ENCODE measurements around the gene MAP2K1. TPM values are rescaled to one million over a fixed set of nuclear protein-coding genes. Genes with fewer than 3 reads are reported as not detected.

Gene MAP2K1
- total RNA-seq, 1 donor from 2014 or later: 23.6 TPM

DNA sequence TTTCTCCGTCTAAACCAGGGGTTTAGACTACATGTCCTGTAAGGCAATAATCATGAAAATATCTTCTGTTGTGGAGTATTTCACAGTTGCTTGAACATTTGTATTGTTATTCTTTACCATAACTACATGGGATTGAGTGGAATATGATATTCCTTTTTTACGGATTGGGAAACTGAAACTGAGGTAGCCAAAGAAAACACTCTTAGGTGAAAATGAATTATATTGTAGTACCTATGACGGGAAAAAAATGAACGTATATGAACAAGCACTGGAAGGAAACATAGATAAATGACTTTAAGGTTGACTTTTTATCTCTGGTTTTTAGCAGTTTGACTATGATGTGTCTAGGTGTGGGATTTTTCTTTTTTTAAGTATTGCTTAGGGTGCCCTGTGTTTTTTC lies 35.6 kb downstream of the MAP2K1 start:
- intact Hi-C loops (cut with DNase I): no loop called here
- no peak overlapping the region for H3K4me3 ChIP-seq
- no peaks in the 10 kb centered on the region for H3K36me3 ChIP-seq
- H3K4me1 ChIP-seq: peaks cover 6% of the 10 kb centered on the region
- H3K27me3 ChIP-seq: no peaks in the 10 kb centered on the region
- no peak overlapping the region for H3K27ac ChIP-seq
- DNase-seq (ENCODE audit: extremely low spot score in 2 of 2): no peak
- H3K9me3 ChIP-seq: no peaks in the 10 kb centered on the region
- TF ChIP-seq, protein P1, sequence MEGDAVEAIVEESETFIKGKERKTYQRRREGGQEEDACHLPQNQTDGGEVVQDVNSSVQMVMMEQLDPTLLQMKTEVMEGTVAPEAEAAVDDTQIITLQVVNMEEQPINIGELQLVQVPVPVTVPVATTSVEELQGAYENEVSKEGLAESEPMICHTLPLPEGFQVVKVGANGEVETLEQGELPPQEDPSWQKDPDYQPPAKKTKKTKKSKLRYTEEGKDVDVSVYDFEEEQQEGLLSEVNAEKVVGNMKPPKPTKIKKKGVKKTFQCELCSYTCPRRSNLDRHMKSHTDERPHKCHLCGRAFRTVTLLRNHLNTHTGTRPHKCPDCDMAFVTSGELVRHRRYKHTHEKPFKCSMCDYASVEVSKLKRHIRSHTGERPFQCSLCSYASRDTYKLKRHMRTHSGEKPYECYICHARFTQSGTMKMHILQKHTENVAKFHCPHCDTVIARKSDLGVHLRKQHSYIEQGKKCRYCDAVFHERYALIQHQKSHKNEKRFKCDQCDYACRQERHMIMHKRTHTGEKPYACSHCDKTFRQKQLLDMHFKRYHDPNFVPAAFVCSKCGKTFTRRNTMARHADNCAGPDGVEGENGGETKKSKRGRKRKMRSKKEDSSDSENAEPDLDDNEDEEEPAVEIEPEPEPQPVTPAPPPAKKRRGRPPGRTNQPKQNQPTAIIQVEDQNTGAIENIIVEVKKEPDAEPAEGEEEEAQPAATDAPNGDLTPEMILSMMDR (IDR thresholded peaks at IDR 0.05): no peak

DNA sequence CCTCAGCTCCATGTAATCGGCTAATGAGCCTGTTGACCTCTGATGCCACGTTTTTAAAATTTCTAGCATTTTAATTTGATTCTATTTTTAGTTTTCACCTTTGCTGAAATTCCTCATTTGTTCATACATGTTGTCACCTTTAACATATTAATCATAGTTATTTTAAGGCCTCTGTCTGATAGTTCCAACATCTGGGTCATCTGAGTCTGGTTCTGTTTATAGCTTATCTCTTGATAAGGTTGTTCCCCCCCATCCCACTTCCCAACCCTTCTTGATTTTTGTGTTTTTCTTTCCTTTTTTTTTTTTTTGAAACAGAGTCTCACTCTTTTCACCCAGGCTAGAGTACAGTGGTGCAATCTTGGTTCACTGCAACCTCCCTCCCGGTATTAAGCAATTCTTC lies 36.4 kb downstream of the MAP2K1 start:
- no peak overlapping the region for H3K4me3 ChIP-seq
- no peaks in the 10 kb centered on the region for H3K4me1 ChIP-seq
- H3K9me3 ChIP-seq: no peaks in the 10 kb centered on the region
- no peaks in the 10 kb centered on the region for H3K27me3 ChIP-seq
- DNase-seq (ENCODE audit: extremely low spot score in 2 of 2): no peak
- intact Hi-C loops (cut with DNase I): no loop called here
- H3K27ac ChIP-seq: no peak overlapping the region
- TF ChIP-seq, protein P1 (IDR thresholded peaks at IDR 0.05): no peak
- no peak for TF ChIP-seq POLR2AphosphoS5 (IDR thresholded peaks at IDR 0.05; ENCODE audit: insufficient read depth in 1 of 2, low read depth in 1 of 2)
- TF ChIP-seq POLR2A (IDR thresholded peaks at IDR 0.05): no peak
- no peaks in the 10 kb centered on the region for H3K36me3 ChIP-seq

DNA sequence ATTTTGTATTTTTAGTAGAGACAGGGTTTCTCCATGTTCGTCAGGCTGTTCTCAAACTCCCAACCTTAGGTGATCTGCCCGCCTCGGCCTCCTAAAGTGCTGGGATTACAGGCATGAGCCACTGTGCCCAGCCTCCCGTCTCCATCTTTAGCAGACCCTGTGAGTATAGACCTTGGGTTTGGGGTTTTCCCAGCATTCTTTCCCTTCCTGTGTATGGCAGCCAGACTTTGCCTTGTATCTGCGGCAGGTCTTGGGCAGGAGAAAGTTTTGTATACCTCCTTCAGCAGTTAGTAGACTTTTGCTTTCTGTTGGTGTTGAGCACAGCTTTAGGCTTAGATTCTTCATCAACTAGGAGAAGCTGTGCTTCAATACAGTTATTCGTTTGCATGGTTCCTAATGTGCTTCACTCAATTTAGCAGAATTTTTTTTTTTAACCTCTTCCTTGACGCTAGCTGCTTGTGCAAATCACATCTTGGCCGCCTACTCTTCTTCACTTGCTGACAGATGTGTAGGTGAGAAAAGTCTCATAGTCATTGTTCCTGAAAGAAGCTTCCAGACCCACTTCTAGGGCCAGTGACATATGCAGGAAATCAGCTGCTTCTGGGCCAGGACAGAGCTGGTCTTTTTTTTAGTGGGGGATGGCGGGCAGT lies 38.4 kb downstream of the MAP2K1 start:
- DNase-seq (ENCODE audit: extremely low spot score in 2 of 2): no peak
- intact Hi-C loops (cut with DNase I): no loop called here
- TF ChIP-seq, protein P1 (IDR thresholded peaks at IDR 0.05): no peak
- TF ChIP-seq POLR2AphosphoS5 (IDR thresholded peaks at IDR 0.05; ENCODE audit: insufficient read depth in 1 of 2, low read depth in 1 of 2): no peak
- no peak for TF ChIP-seq POLR2A (IDR thresholded peaks at IDR 0.05)
- no peaks in the 10 kb centered on the region for H3K27me3 ChIP-seq
- H3K36me3 ChIP-seq: no peaks in the 10 kb centered on the region
- no peaks in the 10 kb centered on the region for H3K4me1 ChIP-seq
- H3K27ac ChIP-seq: no peak overlapping the region
- H3K9me3 ChIP-seq: no peaks in the 10 kb centered on the region
- H3K4me3 ChIP-seq: no peak overlapping the region

DNA sequence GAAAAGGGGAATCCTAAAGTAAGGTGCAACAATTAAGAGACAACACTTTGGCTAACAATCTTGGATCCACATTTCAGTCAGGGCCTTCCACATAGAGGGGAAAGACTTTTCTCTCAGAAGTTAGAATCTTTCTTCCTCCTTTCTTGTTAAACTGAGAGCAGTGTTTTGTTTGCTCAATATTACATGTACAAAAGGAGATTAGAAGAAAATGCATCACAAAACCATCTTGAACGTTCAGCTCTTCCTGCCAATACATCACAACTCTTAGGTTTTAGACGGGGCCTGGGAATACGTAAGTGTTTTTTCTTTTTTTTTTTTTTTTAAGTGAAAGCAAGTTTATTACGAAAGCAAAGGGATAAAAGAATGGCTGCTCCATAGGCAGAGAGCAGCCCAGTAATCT lies 39.1 kb downstream of the MAP2K1 start:
- Histone ChIP-seq H3K9me3 (no peaks in the 10 kb centered on the region), H3K4me3 (no peak overlapping the region), H3K36me3 (no peaks in the 10 kb centered on the region), H3K4me1 (no peaks in the 10 kb centered on the region), H3K27ac (no peak overlapping the region), H3K27me3 (no peaks in the 10 kb centered on the region)
- intact Hi-C loops (cut with DNase I): no loop called here
- TF ChIP-seq POLR2AphosphoS5 (IDR thresholded peaks at IDR 0.05; ENCODE audit: insufficient read depth in 1 of 2, low read depth in 1 of 2): no peak
- TF ChIP-seq, protein P1 (IDR thresholded peaks at IDR 0.05): no peak
- no peak for TF ChIP-seq POLR2A (IDR thresholded peaks at IDR 0.05)
- no peak for DNase-seq (ENCODE audit: extremely low spot score in 2 of 2)

DNA sequence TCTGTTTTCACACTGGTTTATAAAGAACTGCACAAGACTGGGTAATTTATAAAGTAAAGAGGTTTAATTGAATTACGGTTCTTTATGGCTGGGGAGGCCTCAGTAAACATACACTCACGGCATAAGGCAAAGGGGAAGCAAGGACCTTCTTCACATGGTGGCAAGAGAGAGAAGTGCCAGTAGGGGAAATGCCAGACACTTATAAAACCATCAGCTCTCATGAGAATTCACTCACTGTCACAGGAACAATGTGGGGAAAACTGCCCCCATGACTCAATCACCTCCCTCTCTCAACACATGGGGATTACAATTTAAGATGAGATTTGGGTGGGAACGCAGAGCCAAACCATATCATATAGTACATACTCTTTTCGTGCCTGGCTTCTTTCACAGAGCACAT lies 42.4 kb downstream of the MAP2K1 start:
- TF ChIP-seq, protein P1 (IDR thresholded peaks at IDR 0.05): no peak
- TF ChIP-seq POLR2AphosphoS5 (IDR thresholded peaks at IDR 0.05; ENCODE audit: insufficient read depth in 1 of 2, low read depth in 1 of 2): no peak
- TF ChIP-seq POLR2A (IDR thresholded peaks at IDR 0.05): no peak
- Histone ChIP-seq H3K4me3 (no peak overlapping the region), H3K4me1 (no peaks in the 10 kb centered on the region), H3K27ac (no peak overlapping the region), H3K9me3 (no peaks in the 10 kb centered on the region), H3K36me3 (no peaks in the 10 kb centered on the region), H3K27me3 (no peaks in the 10 kb centered on the region)
- intact Hi-C loops (cut with DNase I): no loop called here
- DNase-seq (ENCODE audit: extremely low spot score in 2 of 2): no peak
